ENCODE measurements around the gene SELENON.
A peak's percentile ranks its signal among the peaks of the same experiment; 100 is the strongest.

Gene SELENON

GRCh38 chr1:25750923-25751605, 48.9 kb upstream of the SELENON start:
- ChIA-PET POLR2A (no interaction called here), CTCF (no interaction called here)
- H3K9me3 ChIP-seq (ENCODE audit: control insufficient read depth, insufficient read depth, low read depth, low read length), result no peaks in the 10 kb centered on the region

GRCh38 chr1:25754470-25755181, 45.4 kb upstream of the SELENON start:
- Histone ChIP-seq H3K27ac (ENCODE audit: extremely low read depth, low read depth, low read length) (no peak overlapping the region), H3K9me3 (ENCODE audit: control insufficient read depth, insufficient read depth, low read depth, low read length) (no peaks in the 10 kb centered on the region), H3K4me3 (ENCODE audit: low read depth, low read length) (no peak overlapping the region), H3K4me1 (ENCODE audit: control insufficient read depth, insufficient read depth, low read length) (no peaks in the 10 kb centered on the region), H3K36me3 (ENCODE audit: control insufficient read depth in 2 of 2, insufficient read depth in 1 of 2, low read length in 2 of 2) (no peaks in the 10 kb centered on the region)
- ChIA-PET CTCF (interaction anchor here (0.5 kb wide), 1 partner anchor 30 kb away, joined by 3 read pairs; no protein-coding TSS in a partner anchor), POLR2A (interaction anchor here (0.7 kb wide), 1 partner anchor 43 kb away, joined by 3 read pairs; no protein-coding TSS in a partner anchor)
- TF ChIP-seq FEZF1 (tag by site-specific recombination; IDR thresholded peaks at IDR 0.05) (no peak), ZNF530 (tag by site-specific recombination; IDR thresholded peaks at IDR 0.05; ENCODE audit: low read depth) (no peak), ZNF354C (tag by site-specific recombination; IDR thresholded peaks at IDR 0.05; ENCODE audit: borderline replicate concordance, low read depth) (no peak), ZNF843 (tag by site-specific recombination; IDR thresholded peaks at IDR 0.05) (no peak), ZNF837 (tag by site-specific recombination; IDR thresholded peaks at IDR 0.05) (no peak), ZNF449 (tag by site-specific recombination; IDR thresholded peaks at IDR 0.05) (no peak), ZNF596 (tag by site-specific recombination; IDR thresholded peaks at IDR 0.05) (no peak), ZNF624 (tag by site-specific recombination; IDR thresholded peaks at IDR 0.05) (no peak), HOXC10 (CRISPR knock-in tag; IDR thresholded peaks at IDR 0.05) (no peak), ZBTB7A (tag by site-specific recombination; IDR thresholded peaks at IDR 0.05; ENCODE audit: low read depth) (no peak), ZNF394 (tag by site-specific recombination; IDR thresholded peaks at IDR 0.05; ENCODE audit: borderline replicate concordance) (no peak), ZNF214 (tag by site-specific recombination; IDR thresholded peaks at IDR 0.05; ENCODE audit: borderline replicate concordance) (no peak), BCL11B (tag by site-specific recombination; IDR thresholded peaks at IDR 0.05; ENCODE audit: low read depth) (no peak), ZBTB8A (tag by site-specific recombination; IDR thresholded peaks at IDR 0.05) (no peak), IKZF3 (tag by site-specific recombination; IDR thresholded peaks at IDR 0.05) (no peak), WT1 (tag by site-specific recombination; IDR thresholded peaks at IDR 0.05) (no peak), ZNF701 (tag by site-specific recombination; IDR thresholded peaks at IDR 0.05) (no peak), ZBTB48 (tag by site-specific recombination; IDR thresholded peaks at IDR 0.05) (no peak)

More at GRCh38 chr1:25750923-25751605, 48.9 kb upstream of the SELENON start:
- no peak overlapping the region for H3K4me3 ChIP-seq (ENCODE audit: low read depth, low read length)
- no peaks in the 10 kb centered on the region for H3K4me1 ChIP-seq (ENCODE audit: control insufficient read depth, insufficient read depth, low read length)
- H3K27ac ChIP-seq (ENCODE audit: extremely low read depth, low read depth, low read length), result no peak overlapping the region
- TF ChIP-seq ZNF785 (tag by site-specific recombination; IDR thresholded peaks at IDR 0.05), result peak; percentile 62; the same call in 1 of the 2 replicates
- TF ChIP-seq ZNF639 (tag by site-specific recombination; IDR thresholded peaks at IDR 0.05), result no peak
- peak; percentile 100 for TF ChIP-seq ZNF366 (tag by site-specific recombination; conservative IDR thresholded peaks at IDR 0.05)
- TF ChIP-seq ZNF645 (tag by site-specific recombination; IDR thresholded peaks at IDR 0.05), result 0 out of 2 replicates have a peak, but pooled peaks have one; percentile 35
- TF ChIP-seq ZNF473 (tag by site-specific recombination; IDR thresholded peaks at IDR 0.05), result 0 out of 2 replicates have a peak, but pooled peaks have one; percentile 26
- TF ChIP-seq ZNF488 (tag by site-specific recombination; IDR thresholded peaks at IDR 0.05), result no peak
- TF ChIP-seq ZNF549 (tag by site-specific recombination; IDR thresholded peaks at IDR 0.05), result no peak
- no peak for TF ChIP-seq ZNF660 (tag by site-specific recombination; IDR thresholded peaks at IDR 0.05)
- H3K36me3 ChIP-seq (ENCODE audit: control insufficient read depth in 2 of 2, insufficient read depth in 1 of 2, low read length in 2 of 2), result no peaks in the 10 kb centered on the region

All from HEK293 (cell line).